ENCODE measurements around the gene ASB10.

The ASB10 gene

GRCh38 chr7:151192002-151192539 is 5.0 kb upstream of the ASB10 start:
- DNase-seq (ENCODE audit: low spot score in 2 of 2): no peak
- Mint-ChIP-seq H3K9me3 (no peaks in the 10 kb centered on the region), H3K4me3 (no peak overlapping the region), H3K4me1 (peaks cover 8% of the 10 kb centered on the region), H3K36me3 (ENCODE audit: insufficient read depth) (peaks cover 2% of the 10 kb centered on the region), H3K27ac (ENCODE audit: low read depth) (no peak overlapping the region), H3K27me3 (peaks cover 17% of the 10 kb centered on the region)
- no peak for ATAC-seq (replicated peaks; ENCODE audit: extremely low read depth, poor library complexity, severe bottlenecking)

GRCh38 chr7:151191544-151191943 is 4.5 kb upstream of the ASB10 start:
- Mint-ChIP-seq H3K4me3 (no peak overlapping the region), H3K36me3 (ENCODE audit: insufficient read depth) (peaks cover 2% of the 10 kb centered on the region), H3K27ac (ENCODE audit: low read depth) (no peak overlapping the region), H3K9me3 (no peaks in the 10 kb centered on the region), H3K4me1 (peaks cover 8% of the 10 kb centered on the region), H3K27me3 (peaks cover 17% of the 10 kb centered on the region)
- ATAC-seq (replicated peaks; ENCODE audit: extremely low read depth, poor library complexity, severe bottlenecking): no peak
- DNase-seq (ENCODE audit: low spot score in 2 of 2): no peak

GRCh38 chr7:151189038-151189437 is 2.0 kb upstream of the ASB10 start:
- H3K36me3 Mint-ChIP-seq (ENCODE audit: insufficient read depth): peaks cover 2% of the 10 kb centered on the region
- H3K9me3 Mint-ChIP-seq: no peaks in the 10 kb centered on the region
- H3K4me3 Mint-ChIP-seq: no peak overlapping the region
- H3K27me3 Mint-ChIP-seq: peaks cover 17% of the 10 kb centered on the region
- ATAC-seq (replicated peaks; ENCODE audit: extremely low read depth, poor library complexity, severe bottlenecking): no peak
- no peak for DNase-seq (ENCODE audit: low spot score in 2 of 2)
- H3K27ac Mint-ChIP-seq (ENCODE audit: low read depth): no peak overlapping the region
- no peaks in the 10 kb centered on the region for H3K4me1 Mint-ChIP-seq

- DNase-seq (ENCODE audit: low spot score in 2 of 2) (no peak), ATAC-seq (replicated peaks; ENCODE audit: extremely low read depth, poor library complexity, severe bottlenecking) (no peak)
- peaks cover 17% of the 10 kb centered on the region for H3K27me3 Mint-ChIP-seq
- no peaks in the 10 kb centered on the region for H3K4me1 Mint-ChIP-seq
- peaks cover 2% of the 10 kb centered on the region for H3K36me3 Mint-ChIP-seq (ENCODE audit: insufficient read depth)
- H3K4me3 Mint-ChIP-seq: no peak overlapping the region
- no peaks in the 10 kb centered on the region for H3K9me3 Mint-ChIP-seq
- H3K27ac Mint-ChIP-seq (ENCODE audit: low read depth): no peak overlapping the region
These were observed 1.1 kb upstream of the ASB10 start for GRCh38 chr7:151188252-151188542.

- Mint-ChIP-seq H3K27me3 (peaks cover 17% of the 10 kb centered on the region), H3K4me3 (no peak overlapping the region), H3K36me3 (ENCODE audit: insufficient read depth) (peaks cover 2% of the 10 kb centered on the region), H3K27ac (ENCODE audit: low read depth) (no peak overlapping the region), H3K9me3 (no peaks in the 10 kb centered on the region), H3K4me1 (no peaks in the 10 kb centered on the region)
- DNase-seq (ENCODE audit: low spot score in 2 of 2) (no peak), ATAC-seq (replicated peaks; ENCODE audit: extremely low read depth, poor library complexity, severe bottlenecking) (no peak)
These were observed 580 bp upstream of the ASB10 start for GRCh38 chr7:151187409-151188251.

GRCh38 chr7:151185762-151186639 is 1.0 kb downstream of the ASB10 start:
- peaks cover 23% of the 10 kb centered on the region for H3K27me3 Mint-ChIP-seq
- DNase-seq (ENCODE audit: low spot score in 2 of 2) (no peak), ATAC-seq (replicated peaks; ENCODE audit: extremely low read depth, poor library complexity, severe bottlenecking) (no peak)
- no peaks in the 10 kb centered on the region for H3K4me1 Mint-ChIP-seq
- H3K4me3 Mint-ChIP-seq: no peak overlapping the region
- H3K27ac Mint-ChIP-seq (ENCODE audit: low read depth): no peak overlapping the region
- no peaks in the 10 kb centered on the region for H3K9me3 Mint-ChIP-seq
- peaks cover 2% of the 10 kb centered on the region for H3K36me3 Mint-ChIP-seq (ENCODE audit: insufficient read depth)

- Mint-ChIP-seq H3K36me3 (ENCODE audit: insufficient read depth) (no peaks in the 10 kb centered on the region), H3K27ac (ENCODE audit: low read depth) (no peak overlapping the region), H3K27me3 (peaks cover 19% of the 10 kb centered on the region), H3K4me1 (no peaks in the 10 kb centered on the region), H3K9me3 (no peaks in the 10 kb centered on the region), H3K4me3 (no peak overlapping the region)
- DNase-seq (ENCODE audit: low spot score in 2 of 2) (no peak), ATAC-seq (replicated peaks; ENCODE audit: extremely low read depth, poor library complexity, severe bottlenecking) (no peak)
These were observed 6.0 kb downstream of the ASB10 start for GRCh38 chr7:151181011-151181431.

- Mint-ChIP-seq H3K4me3 (no peak overlapping the region), H3K27me3 (peaks cover 19% of the 10 kb centered on the region), H3K36me3 (ENCODE audit: insufficient read depth) (no peaks in the 10 kb centered on the region), H3K4me1 (no peaks in the 10 kb centered on the region), H3K9me3 (no peaks in the 10 kb centered on the region), H3K27ac (ENCODE audit: low read depth) (no peak overlapping the region)
- no peak for DNase-seq (ENCODE audit: low spot score in 2 of 2)
- ATAC-seq (replicated peaks; ENCODE audit: extremely low read depth, poor library complexity, severe bottlenecking): no peak
These were observed 7.1 kb downstream of the ASB10 start for GRCh38 chr7:151179946-151180345.

GRCh38 chr7:151179287-151179860 is 7.7 kb downstream of the ASB10 start:
- Mint-ChIP-seq H3K9me3 (no peaks in the 10 kb centered on the region), H3K27me3 (peaks cover 19% of the 10 kb centered on the region), H3K27ac (ENCODE audit: low read depth) (no peak overlapping the region), H3K4me1 (no peaks in the 10 kb centered on the region), H3K36me3 (ENCODE audit: insufficient read depth) (no peaks in the 10 kb centered on the region), H3K4me3 (no peak overlapping the region)
- no peak for ATAC-seq (replicated peaks; ENCODE audit: extremely low read depth, poor library complexity, severe bottlenecking)
- DNase-seq (ENCODE audit: low spot score in 2 of 2): no peak

- Mint-ChIP-seq H3K9me3 (no peaks in the 10 kb centered on the region), H3K27me3 (peaks cover 19% of the 10 kb centered on the region), H3K27ac (ENCODE audit: low read depth) (no peak overlapping the region), H3K4me3 (no peak overlapping the region), H3K36me3 (ENCODE audit: insufficient read depth) (no peaks in the 10 kb centered on the region), H3K4me1 (no peaks in the 10 kb centered on the region)
- DNase-seq (ENCODE audit: low spot score in 2 of 2) (no peak), ATAC-seq (replicated peaks; ENCODE audit: extremely low read depth, poor library complexity, severe bottlenecking) (no peak)
These were observed 8.2 kb downstream of the ASB10 start for GRCh38 chr7:151178831-151179230.

GRCh38 chr7:151178236-151178635 is 8.8 kb downstream of the ASB10 start:
- H3K4me1 Mint-ChIP-seq: no peaks in the 10 kb centered on the region
- peaks cover 25% of the 10 kb centered on the region for H3K27me3 Mint-ChIP-seq
- H3K4me3 Mint-ChIP-seq: no peak overlapping the region
- H3K36me3 Mint-ChIP-seq (ENCODE audit: insufficient read depth): no peaks in the 10 kb centered on the region
- no peak for DNase-seq (ENCODE audit: low spot score in 2 of 2)
- no peak for ATAC-seq (replicated peaks; ENCODE audit: extremely low read depth, poor library complexity, severe bottlenecking)
- H3K27ac Mint-ChIP-seq (ENCODE audit: low read depth): no peak overlapping the region
- H3K9me3 Mint-ChIP-seq: no peaks in the 10 kb centered on the region

GRCh38 chr7:151177310-151177709 is 9.7 kb downstream of the ASB10 start:
- Mint-ChIP-seq H3K27me3 (peaks cover 32% of the 10 kb centered on the region), H3K36me3 (ENCODE audit: insufficient read depth) (no peaks in the 10 kb centered on the region), H3K9me3 (no peaks in the 10 kb centered on the region), H3K27ac (ENCODE audit: low read depth) (no peak overlapping the region), H3K4me3 (no peak overlapping the region), H3K4me1 (peaks cover 6% of the 10 kb centered on the region)
- no peak for ATAC-seq (replicated peaks; ENCODE audit: extremely low read depth, poor library complexity, severe bottlenecking)
- DNase-seq (ENCODE audit: low spot score in 2 of 2): no peak
